ENCODE results near the gene THADA. TPM values are rescaled to one million over a fixed set of nuclear protein-coding genes. Genes with fewer than 3 reads are reported as not detected.

THADA gene
- total and polyA plus RNA-seq, 3 experiments from 2014 or later: 12.2 to 48.7 (median 45.8) TPM

GRCh38 chr2:43280994-43281393, 314.8 kb downstream of the THADA start:
- Mint-ChIP-seq H3K27me3 (peaks cover 0 to 2% of the 10 kb centered on the region in 2 donors), H3K9me3 (peaks cover 6 to 25% (median 15%) of the 10 kb centered on the region in 5 donors), H3K4me1 (peaks cover 0 to 3% (median 0%) of the 10 kb centered on the region in 3 donors), H3K36me3 (peaks cover 38 to 91% (median 54%) of the 10 kb centered on the region in 3 donors), H3K27ac (no peak overlapping the region), H3K4me3 (no peak overlapping the region)
- H3K36me3 ChIP-seq (ENCODE audit: insufficient read depth, low read length): peaks cover 37% of the 10 kb centered on the region
- no peak overlapping the region for H3K27ac ChIP-seq (ENCODE audit: low read depth, low read length)
- no peaks in the 10 kb centered on the region for H3K27me3 ChIP-seq (ENCODE audit: insufficient read depth, low read length, poor library complexity, severe bottlenecking)
- CTCF ChIA-PET: no interaction called here
- POLR2A ChIA-PET: no interaction called here
- H3K9me3 ChIP-seq (ENCODE audit: low read length): peaks cover 8% of the 10 kb centered on the region
- DNase-seq: no peak
- H3K4me3 ChIP-seq (ENCODE audit: low read length): no peak overlapping the region
- no peaks in the 10 kb centered on the region for H3K4me1 ChIP-seq (ENCODE audit: insufficient read depth, low read length)

GRCh38 chr2:43279317-43279840, 316.5 kb downstream of the THADA start:
- POLR2A ChIA-PET: no interaction called here
- CTCF ChIA-PET: no interaction called here

DNA sequence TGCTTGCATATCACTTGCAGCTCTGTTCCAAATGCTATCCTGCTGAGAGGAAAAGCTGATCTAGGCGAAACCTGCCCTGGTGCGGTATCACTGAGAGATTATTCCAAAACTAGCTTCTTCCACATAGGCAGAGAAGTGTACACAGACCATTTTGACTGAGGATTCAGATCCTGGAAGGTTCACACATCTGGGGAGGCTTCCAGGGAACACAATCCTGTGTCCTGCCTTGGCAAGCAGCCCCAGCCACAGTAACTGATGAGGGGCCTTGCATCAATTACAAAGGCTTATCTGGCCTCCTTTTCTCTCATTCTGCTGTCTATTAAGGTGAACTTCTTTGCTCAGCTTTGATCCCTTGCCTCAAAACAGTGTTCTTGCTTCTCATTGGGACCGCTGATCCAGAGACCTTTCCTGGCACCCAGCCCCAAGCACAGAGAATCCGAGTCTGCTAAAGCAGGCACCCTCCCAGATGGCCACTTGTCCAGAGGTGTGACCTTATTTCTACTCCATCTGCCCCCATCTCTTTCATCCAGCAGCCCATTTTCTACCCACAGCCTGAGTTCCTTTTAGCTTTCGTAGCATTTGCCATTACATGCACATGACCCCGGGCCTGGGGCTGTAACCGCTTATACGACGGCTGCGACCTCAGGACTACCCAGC, 317.1 kb downstream of the THADA start:
- no peak overlapping the region for H3K4me3 Mint-ChIP-seq
- ChIA-PET POLR2A (no interaction called here), CTCF (interaction anchor here (0.6 kb wide), 1 partner anchor 538 kb away, joined by 3 read pairs; no protein-coding TSS in a partner anchor)
- Histone ChIP-seq H3K4me1 (ENCODE audit: insufficient read depth, low read length) (no peaks in the 10 kb centered on the region), H3K27me3 (ENCODE audit: insufficient read depth, low read length, poor library complexity, severe bottlenecking) (no peaks in the 10 kb centered on the region), H3K4me3 (ENCODE audit: low read length) (no peak overlapping the region), H3K36me3 (ENCODE audit: insufficient read depth, low read length) (peaks cover 15% of the 10 kb centered on the region), H3K9me3 (ENCODE audit: low read length) (no peaks in the 10 kb centered on the region), H3K27ac (ENCODE audit: low read depth, low read length) (no peak overlapping the region)
- H3K9me3 Mint-ChIP-seq: peaks cover 0 to 6% (median 5%) of the 10 kb centered on the region in 5 donors
- H3K4me1 Mint-ChIP-seq: peaks cover 0 to 3% (median 0%) of the 10 kb centered on the region in 3 donors
- no peaks in the 10 kb centered on the region for H3K27me3 Mint-ChIP-seq
- H3K27ac Mint-ChIP-seq: peak overlapping the region in 1 of 8 donors; percentile 17
- DNase-seq: no peak
- H3K36me3 Mint-ChIP-seq: peaks cover 15 to 81% (median 49%) of the 10 kb centered on the region in 3 donors

More at GRCh38 chr2:43279317-43279840, 316.5 kb downstream of the THADA start:
- H3K36me3 Mint-ChIP-seq: peaks cover 21 to 83% (median 50%) of the 10 kb centered on the region in 3 donors
- H3K4me1 Mint-ChIP-seq: peaks cover 0 to 3% (median 0%) of the 10 kb centered on the region in 3 donors
- no peak overlapping the region for H3K27ac Mint-ChIP-seq
- DNase-seq: no peak
- H3K36me3 ChIP-seq (ENCODE audit: insufficient read depth, low read length): peaks cover 22% of the 10 kb centered on the region
- peaks cover 0 to 12% (median 6%) of the 10 kb centered on the region in 5 donors for H3K9me3 Mint-ChIP-seq
- no peaks in the 10 kb centered on the region for H3K27me3 ChIP-seq (ENCODE audit: insufficient read depth, low read length, poor library complexity, severe bottlenecking)
- H3K4me3 ChIP-seq (ENCODE audit: low read length): no peak overlapping the region
- no peaks in the 10 kb centered on the region for H3K9me3 ChIP-seq (ENCODE audit: low read length)
- H3K4me1 ChIP-seq (ENCODE audit: insufficient read depth, low read length): no peaks in the 10 kb centered on the region
- H3K4me3 Mint-ChIP-seq: no peak overlapping the region
- H3K27me3 Mint-ChIP-seq: no peaks in the 10 kb centered on the region
- no peak overlapping the region for H3K27ac ChIP-seq (ENCODE audit: low read depth, low read length)

DNA sequence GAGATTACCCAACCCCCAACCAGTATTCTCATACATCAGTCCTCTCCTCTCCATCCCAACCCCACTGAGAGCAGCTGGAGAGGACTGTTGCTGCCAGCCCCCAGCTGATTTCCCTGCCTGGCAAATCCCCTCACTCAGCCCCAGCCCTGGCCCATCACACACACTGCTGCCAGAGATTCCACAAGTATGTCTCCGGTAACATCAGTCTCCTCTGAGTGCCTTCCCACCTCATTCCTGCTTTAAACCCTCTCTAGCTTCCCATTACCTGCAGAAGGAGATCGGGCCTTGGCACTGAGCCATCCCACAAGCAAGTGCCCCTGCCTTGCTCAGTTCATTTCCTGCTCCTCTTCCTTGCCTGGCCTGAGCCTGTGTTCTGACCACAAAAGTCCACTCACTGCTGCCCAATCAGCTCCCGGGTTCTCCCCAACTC, 318.9 kb downstream of the THADA start:
- no peak overlapping the region for H3K4me3 ChIP-seq (ENCODE audit: low read length)
- H3K27ac ChIP-seq (ENCODE audit: low read depth, low read length): no peak overlapping the region
- DNase-seq: no peak
- no peaks in the 10 kb centered on the region for H3K27me3 Mint-ChIP-seq
- peak overlapping the region in 5 of 8 donors; percentile 21 to 93 (median 76) for H3K27ac Mint-ChIP-seq
- H3K9me3 Mint-ChIP-seq: no peaks in the 10 kb centered on the region
- H3K4me1 Mint-ChIP-seq: peaks cover 0 to 3% (median 0%) of the 10 kb centered on the region in 3 donors
- peaks cover 4% of the 10 kb centered on the region for H3K36me3 ChIP-seq (ENCODE audit: insufficient read depth, low read length)
- no peaks in the 10 kb centered on the region for H3K9me3 ChIP-seq (ENCODE audit: low read length)
- H3K4me3 Mint-ChIP-seq: peak overlapping the region in 1 of 7 donors; percentile 27
- POLR2A ChIA-PET: no interaction called here
- H3K27me3 ChIP-seq (ENCODE audit: insufficient read depth, low read length, poor library complexity, severe bottlenecking): no peaks in the 10 kb centered on the region
- H3K36me3 Mint-ChIP-seq: peaks cover 0 to 75% (median 37%) of the 10 kb centered on the region in 3 donors
- H3K4me1 ChIP-seq (ENCODE audit: insufficient read depth, low read length): no peaks in the 10 kb centered on the region
- CTCF ChIA-PET: interaction anchor here (1.8 kb wide), 1 partner anchor 48 kb away, joined by 4 read pairs; no protein-coding TSS in a partner anchor

GRCh38 chr2:43276266-43276941, 319.4 kb downstream of the THADA start:
- H3K36me3 ChIP-seq (ENCODE audit: insufficient read depth, low read length): no peaks in the 10 kb centered on the region
- no peak overlapping the region for H3K4me3 ChIP-seq (ENCODE audit: low read length)
- no peak for DNase-seq
- ChIA-PET POLR2A (no interaction called here), CTCF (interaction anchor here (1.8 kb wide), 1 partner anchor 47 kb away, joined by 4 read pairs; no protein-coding TSS in a partner anchor)
- Mint-ChIP-seq H3K9me3 (no peaks in the 10 kb centered on the region), H3K36me3 (peaks cover 0 to 73% (median 36%) of the 10 kb centered on the region in 3 donors), H3K4me3 (no peak overlapping the region), H3K4me1 (peaks cover 0 to 3% (median 0%) of the 10 kb centered on the region in 3 donors), H3K27me3 (no peaks in the 10 kb centered on the region), H3K27ac (peak overlapping the region in 3 of 8 donors; percentile 12 to 76 (median 15))
- H3K4me1 ChIP-seq (ENCODE audit: insufficient read depth, low read length): no peaks in the 10 kb centered on the region
- no peaks in the 10 kb centered on the region for H3K9me3 ChIP-seq (ENCODE audit: low read length)
- no peaks in the 10 kb centered on the region for H3K27me3 ChIP-seq (ENCODE audit: insufficient read depth, low read length, poor library complexity, severe bottlenecking)
- H3K27ac ChIP-seq (ENCODE audit: low read depth, low read length): no peak overlapping the region

- POLR2A ChIA-PET: no interaction called here
- CTCF ChIA-PET: no interaction called here
- H3K4me3 Mint-ChIP-seq: no peak overlapping the region
Observed at GRCh38 chr2:43274721-43275120, 321.1 kb downstream of the THADA start.

DNA sequence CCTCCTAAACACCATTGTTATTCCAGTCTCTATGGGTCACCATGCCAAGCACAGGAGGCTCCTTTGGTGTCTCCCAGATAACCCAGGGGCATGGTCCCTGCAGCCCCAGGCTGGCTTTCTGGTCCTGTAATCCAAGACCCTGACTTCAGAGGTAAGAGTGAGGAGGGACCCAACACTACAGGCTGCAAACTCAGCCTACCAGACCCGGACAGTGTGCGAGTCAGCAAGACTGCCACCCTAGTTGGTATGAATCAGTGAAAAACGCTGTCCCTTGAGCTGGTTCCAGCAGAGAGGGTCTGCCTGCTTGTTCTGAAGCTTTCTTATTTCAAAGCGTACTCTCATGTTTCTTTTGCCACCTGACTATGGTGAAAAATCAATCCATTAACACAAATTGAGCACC, 321.8 kb downstream of the THADA start:
- Mint-ChIP-seq H3K4me1 (peaks cover 0 to 3% (median 0%) of the 10 kb centered on the region in 3 donors), H3K9me3 (no peaks in the 10 kb centered on the region), H3K36me3 (peaks cover 0 to 69% (median 26%) of the 10 kb centered on the region in 3 donors), H3K27me3 (no peaks in the 10 kb centered on the region), H3K27ac (peak overlapping the region in 4 of 8 donors; percentile 7 to 48 (median 37)), H3K4me3 (no peak overlapping the region)
- ChIA-PET CTCF (no interaction called here), POLR2A (interaction anchor here (0.6 kb wide), 1 partner anchor 894 kb away, joined by 3 read pairs; the partner anchor contains the start of gene PPM1B)
- Histone ChIP-seq H3K9me3 (ENCODE audit: low read length) (no peaks in the 10 kb centered on the region), H3K36me3 (ENCODE audit: insufficient read depth, low read length) (no peaks in the 10 kb centered on the region), H3K27me3 (ENCODE audit: insufficient read depth, low read length, poor library complexity, severe bottlenecking) (no peaks in the 10 kb centered on the region), H3K4me1 (ENCODE audit: insufficient read depth, low read length) (no peaks in the 10 kb centered on the region), H3K27ac (ENCODE audit: low read depth, low read length) (no peak overlapping the region), H3K4me3 (ENCODE audit: low read length) (no peak overlapping the region)
- no peak for DNase-seq

More at GRCh38 chr2:43274721-43275120, 321.1 kb downstream of the THADA start:
- H3K27me3 ChIP-seq (ENCODE audit: insufficient read depth, low read length, poor library complexity, severe bottlenecking): no peaks in the 10 kb centered on the region
- no peaks in the 10 kb centered on the region for H3K36me3 ChIP-seq (ENCODE audit: insufficient read depth, low read length)
- peak overlapping the region in 1 of 8 donors; percentile 51 for H3K27ac Mint-ChIP-seq
- H3K27me3 Mint-ChIP-seq: no peaks in the 10 kb centered on the region
- H3K36me3 Mint-ChIP-seq: peaks cover 0 to 71% (median 24%) of the 10 kb centered on the region in 3 donors
- H3K9me3 Mint-ChIP-seq: no peaks in the 10 kb centered on the region
- H3K4me1 Mint-ChIP-seq: peaks cover 0 to 3% (median 0%) of the 10 kb centered on the region in 3 donors
- H3K4me1 ChIP-seq (ENCODE audit: insufficient read depth, low read length): no peaks in the 10 kb centered on the region
- H3K27ac ChIP-seq (ENCODE audit: low read depth, low read length): no peak overlapping the region
- no peaks in the 10 kb centered on the region for H3K9me3 ChIP-seq (ENCODE audit: low read length)
- no peak for DNase-seq
- H3K4me3 ChIP-seq (ENCODE audit: low read length): no peak overlapping the region

All from CD8-positive, alpha-beta memory T cell (primary cell).